Breast epithelium (tissue), 3 donors: ENCODE measurements around the gene PIP5K1B.

Source experiments
- CTCF ChIP-seq, 3 donors: fragments of 450-650 bp; IDR thresholded peaks; one replicate each; pipeline ENCODE4 v1.5.1; 2016 to 2017; ENCODE audit warnings: antibody characterized with exemption in 3 of 3, mild to moderate bottlenecking in 3 of 3, moderate library complexity in 3 of 3
- POLR2AphosphoS5 ChIP-seq, 3 donors: sonication (generic); formaldehyde crosslinking; IDR thresholded peaks; one replicate each; pipeline ENCODE4 v1.6.1; 2017; ENCODE audit warnings: antibody characterized with exemption in 3 of 3

GRCh38 chr9:68871236-68871635 is 166.2 kb downstream of the PIP5K1B start:
- TF ChIP-seq CTCF (IDR thresholded peaks at IDR 0.05) (no peak), POLR2AphosphoS5 (IDR thresholded peaks at IDR 0.05) (no peak)
